HG03135 (cell line): ENCODE data around the gene NEDD1.

Experiments
- ATAC-seq: cut with Tn5 transposase; IDR thresholded peaks from one replicate; pipeline ENCODE4 v1.9.1; 2021; ENCODE audit warnings: mild to moderate bottlenecking, moderate library complexity; ENCODE audit not compliant: unreplicated experiment

The NEDD1 gene, protein sequence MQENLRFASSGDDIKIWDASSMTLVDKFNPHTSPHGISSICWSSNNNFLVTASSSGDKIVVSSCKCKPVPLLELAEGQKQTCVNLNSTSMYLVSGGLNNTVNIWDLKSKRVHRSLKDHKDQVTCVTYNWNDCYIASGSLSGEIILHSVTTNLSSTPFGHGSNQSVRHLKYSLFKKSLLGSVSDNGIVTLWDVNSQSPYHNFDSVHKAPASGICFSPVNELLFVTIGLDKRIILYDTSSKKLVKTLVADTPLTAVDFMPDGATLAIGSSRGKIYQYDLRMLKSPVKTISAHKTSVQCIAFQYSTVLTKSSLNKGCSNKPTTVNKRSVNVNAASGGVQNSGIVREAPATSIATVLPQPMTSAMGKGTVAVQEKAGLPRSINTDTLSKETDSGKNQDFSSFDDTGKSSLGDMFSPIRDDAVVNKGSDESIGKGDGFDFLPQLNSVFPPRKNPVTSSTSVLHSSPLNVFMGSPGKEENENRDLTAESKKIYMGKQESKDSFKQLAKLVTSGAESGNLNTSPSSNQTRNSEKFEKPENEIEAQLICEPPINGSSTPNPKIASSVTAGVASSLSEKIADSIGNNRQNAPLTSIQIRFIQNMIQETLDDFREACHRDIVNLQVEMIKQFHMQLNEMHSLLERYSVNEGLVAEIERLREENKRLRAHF

DNA sequence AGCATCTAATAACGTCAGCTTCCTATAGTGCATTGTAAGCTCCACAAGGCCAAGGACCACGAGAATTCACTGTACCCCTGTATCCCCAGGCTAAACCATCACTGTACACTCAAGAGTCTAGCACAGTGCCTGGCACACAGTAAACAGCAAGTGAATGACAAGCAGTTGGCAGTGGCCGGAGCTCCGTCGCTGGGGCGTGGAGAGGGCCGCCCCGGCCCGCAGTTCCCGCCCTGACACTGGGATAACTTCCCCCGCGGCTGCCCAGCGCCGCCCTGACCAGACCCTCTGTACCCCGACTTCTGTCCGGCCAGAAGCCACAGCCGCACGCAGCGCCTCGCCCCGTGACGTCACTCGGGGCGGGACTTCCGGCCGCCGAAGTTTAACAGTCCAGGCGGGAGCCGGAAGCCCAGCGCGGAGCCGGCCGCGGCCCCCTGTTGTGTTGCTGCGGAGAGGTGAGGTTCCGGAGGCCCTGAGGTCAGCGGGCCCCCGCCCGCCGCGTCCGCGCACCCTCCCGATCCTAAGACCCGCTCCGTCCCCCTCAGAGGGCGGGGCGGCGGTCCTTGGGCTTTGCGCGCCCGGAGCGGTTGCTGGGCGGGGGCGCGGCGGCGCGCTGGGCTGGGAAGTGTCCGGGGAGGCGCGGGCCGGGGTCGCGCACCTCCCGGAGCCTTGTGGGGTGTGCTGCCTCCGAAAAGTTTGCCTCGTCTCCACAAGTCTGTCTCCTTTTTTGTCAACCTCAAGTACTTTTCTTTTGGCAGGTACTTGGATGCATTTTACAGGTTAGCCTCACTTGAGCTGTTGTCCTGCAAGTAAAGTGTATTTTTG lies at the start of gene NEDD1:
TSS of gene NEDD1 (plus strand) at position 409 of the 822 bp plus-strand sequence. CDS start 2,503 bp downstream, outside the sequence.
- peak; percentile 91 for ATAC-seq

DNA sequence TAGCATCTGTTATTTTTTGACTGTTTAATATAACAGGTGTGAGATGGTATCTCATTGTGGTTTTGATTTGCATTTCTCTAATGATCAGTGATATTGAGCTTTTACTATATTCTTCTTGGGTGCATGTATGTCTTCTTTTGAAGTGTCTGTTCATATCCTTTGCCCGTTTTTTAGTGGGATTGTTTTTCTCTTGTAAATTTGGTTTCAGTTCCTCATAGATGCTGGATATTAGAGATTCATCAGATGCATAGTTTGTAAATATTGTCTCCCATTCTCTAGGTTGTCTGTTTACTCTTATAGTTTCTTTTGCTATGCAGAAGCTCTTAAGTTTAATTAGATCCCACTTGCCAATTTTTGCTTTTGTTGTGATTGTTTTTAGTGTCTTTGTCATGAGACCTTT lies 48.9 kb upstream of the NEDD1 start:
- ATAC-seq = no peak

DNA sequence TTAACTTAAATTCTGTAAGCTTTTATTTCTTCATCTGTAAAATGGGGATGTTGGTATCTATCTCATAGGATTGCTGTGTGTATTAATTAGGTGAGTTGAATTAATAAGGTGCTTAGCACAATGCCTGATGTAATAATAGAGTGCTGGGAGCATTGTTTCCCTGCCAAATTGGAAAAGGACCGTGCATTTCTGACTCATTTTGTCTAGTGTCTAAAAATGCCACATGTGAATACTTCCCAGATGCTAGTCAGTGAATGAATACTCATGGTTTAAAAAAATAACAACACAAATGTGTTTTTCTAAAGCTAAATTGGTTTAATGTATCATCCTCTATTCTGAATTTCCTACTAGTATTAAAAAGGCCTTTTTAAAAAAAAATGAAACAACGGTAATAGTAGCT lies 45.4 kb upstream of the NEDD1 start:
- ATAC-seq = no peak

DNA sequence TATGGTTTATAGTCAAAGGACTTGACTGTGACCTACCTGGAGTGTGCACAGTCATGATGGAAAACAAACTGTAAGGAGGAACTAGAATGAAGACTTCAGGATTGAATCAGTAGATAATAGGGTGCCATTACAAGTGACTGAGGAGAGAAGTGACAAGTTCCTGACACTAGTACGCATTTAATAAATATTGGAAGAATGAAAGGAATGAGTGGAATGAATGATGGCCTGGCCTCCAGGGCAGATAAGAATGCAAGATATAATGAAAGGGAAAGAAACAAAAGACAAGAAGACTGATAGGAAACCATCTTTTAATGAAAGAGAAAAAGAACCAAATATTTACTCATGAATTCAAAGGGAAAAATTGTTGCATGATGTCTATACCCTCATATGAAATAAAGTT lies 44.7 kb upstream of the NEDD1 start:
- ATAC-seq = no peak

DNA sequence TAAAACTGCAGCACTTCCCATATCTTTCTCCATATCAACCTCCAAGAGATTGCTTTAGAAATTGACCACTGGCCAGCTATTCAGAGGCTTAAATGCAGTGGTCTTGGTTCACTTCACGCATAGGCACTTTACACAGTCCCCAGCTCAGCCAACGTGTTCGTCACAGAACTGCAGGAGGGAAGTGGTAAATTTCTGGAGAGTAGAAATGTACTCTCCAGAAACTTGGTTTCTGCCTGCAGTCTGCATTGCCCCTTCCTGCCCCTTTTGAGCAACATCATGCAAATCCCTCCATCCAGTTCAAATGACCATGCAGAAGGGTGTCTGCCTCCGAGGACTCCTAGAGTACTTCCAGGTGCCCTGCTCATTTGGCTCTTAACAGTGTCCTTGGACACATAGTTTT lies 42.7 kb upstream of the NEDD1 start:
- no peak for ATAC-seq

DNA sequence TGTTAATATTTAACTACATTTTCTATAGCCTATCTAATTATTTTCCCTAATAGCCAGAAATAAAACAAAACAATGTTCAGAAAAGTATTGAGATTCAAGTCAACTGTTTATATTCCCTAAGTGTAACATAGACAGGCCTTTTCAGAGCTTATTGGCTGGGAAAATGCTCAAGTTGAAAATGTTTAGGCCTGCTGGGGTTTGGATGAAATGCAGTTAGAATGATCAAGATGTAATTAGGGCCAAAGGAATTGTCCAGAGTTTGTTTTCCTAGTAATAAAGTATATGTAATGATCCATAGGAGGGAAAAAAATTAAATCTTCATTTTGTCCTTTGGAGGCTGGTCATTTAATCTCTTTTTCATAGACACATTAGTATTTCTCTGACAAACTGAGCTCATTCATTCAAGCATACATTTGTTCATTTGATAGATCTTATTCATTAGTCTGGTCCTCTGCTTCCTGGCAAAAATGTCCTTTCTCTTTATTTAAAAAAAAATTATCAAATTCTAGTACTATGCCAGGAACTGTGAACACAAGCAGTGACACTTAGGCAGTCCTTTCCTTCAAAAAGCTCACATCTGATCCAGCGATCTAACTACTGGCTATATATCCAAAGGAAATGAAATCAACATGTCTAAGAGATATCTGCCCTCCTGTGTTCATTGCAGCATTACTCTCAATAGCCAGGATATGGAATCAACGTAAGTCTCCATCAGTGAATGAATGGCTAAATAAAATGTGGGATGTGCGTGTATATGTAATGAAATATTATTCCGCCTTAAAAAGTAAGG lies 40.1 kb upstream of the NEDD1 start:
- ATAC-seq = no peak

DNA sequence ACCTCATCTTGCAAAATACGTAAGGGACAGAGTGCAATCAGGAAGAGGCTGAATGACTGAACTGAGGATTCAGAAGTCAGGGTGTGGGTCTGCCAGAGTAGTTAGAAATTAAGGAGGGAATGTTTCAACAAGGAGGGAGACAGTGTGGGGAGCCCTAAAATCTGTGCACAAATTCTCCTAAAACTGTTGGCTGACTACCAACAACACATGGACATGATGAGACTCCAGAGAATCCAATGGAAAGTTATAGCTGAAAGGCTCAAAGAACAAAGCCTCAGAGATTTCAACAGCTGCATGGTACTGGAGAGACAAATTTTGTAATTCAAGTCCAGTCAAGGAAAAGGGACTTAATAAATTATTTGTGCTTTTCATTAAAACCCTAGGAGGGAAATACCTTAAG lies 36.1 kb upstream of the NEDD1 start:
- ATAC-seq = no peak

DNA sequence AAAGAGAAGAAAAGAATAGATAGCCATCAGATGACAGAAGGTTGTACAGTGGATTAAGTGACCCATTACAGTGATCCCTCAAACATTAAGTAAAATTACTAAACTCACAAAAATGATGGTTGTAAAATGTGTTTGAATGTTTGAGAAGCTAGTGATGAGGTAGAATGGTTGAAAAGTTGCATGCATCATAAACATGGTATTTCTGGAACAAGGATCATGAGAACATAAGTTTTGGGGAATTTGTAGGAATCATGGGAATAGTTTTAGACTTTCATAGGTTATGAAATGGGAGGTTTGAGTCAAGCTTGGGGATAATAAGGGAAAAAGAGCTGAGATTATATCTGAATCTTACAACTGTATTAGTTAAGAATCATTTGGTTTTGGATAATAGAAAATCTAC lies 34.1 kb upstream of the NEDD1 start:
- ATAC-seq = no peak

DNA sequence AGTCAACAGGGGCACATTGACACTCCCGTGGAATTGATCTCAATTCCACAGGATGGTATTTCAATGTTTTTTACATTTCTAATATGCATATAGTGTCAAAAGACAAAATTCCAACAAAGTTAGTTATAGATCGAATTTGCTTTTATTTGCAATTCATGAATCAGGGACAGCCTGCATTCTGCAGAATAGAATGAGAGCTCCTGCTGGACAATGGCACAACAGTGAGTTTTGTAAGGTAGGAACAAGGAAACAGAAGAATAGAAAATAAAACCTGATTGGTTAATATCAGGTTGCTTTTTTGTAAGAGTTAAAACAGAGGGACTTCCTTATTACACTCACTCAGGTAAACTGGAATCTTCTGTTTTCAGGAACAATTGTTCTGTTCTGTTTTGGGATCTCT lies 32.8 kb upstream of the NEDD1 start:
- no peak for ATAC-seq

DNA sequence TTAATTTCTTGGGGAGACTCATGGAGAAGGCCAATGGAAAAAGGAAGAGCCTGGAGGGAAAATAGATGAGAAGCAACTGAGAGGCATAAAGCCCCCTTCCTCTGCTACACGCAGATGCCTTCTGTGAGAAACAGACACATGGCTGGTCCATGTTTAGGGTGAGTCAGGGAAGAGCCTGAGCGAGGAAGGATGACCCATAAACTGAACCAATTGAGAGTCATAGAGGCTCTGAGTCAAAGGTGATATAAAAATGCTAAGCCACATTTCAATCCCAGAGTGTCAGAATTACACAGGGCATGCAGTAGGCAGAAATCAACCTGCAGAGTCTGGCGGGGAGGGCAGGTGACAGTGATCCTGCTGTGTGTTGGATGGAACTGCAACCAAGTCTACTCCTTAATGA lies 30.1 kb upstream of the NEDD1 start:
- no peak for ATAC-seq

DNA sequence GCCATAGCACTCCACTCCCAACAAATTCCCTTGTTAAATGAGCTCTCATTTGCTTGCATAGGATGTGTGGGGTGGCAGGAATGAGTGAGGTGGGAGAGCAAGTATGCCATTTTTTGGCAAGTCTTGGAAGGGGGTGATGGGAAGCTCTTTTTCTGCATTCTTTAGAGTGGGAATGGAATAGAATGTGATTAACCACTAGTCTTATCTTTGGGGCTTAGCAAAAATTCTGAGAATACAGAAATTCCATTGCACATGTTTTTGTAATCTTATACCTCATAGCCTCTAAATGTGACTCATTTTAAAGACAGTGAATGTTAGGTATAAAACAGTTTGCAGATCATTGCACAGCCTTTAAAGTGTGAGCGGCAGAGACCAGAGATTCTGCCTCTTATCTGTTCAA lies 28.4 kb upstream of the NEDD1 start:
- ATAC-seq = no peak

DNA sequence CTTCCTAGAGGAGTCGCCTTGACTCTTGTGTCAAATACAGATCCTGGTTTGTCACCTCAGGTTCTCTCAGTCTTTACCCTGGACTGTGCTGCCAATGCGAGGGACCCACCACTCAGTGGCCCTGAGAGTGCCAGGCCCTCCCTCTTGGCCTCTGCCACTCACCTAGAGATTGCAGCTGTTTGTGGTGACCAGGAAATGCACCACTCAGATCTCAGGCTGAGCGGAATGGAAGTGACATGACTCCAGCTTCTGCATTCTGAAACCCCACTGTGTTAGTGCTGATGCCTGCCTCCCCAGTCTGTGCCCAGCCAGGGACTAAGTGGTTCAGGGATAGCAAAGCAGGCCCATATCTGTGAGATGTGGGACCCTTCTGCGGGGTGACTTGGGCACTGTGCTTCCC lies 27.8 kb upstream of the NEDD1 start:
- ATAC-seq = no peak

DNA sequence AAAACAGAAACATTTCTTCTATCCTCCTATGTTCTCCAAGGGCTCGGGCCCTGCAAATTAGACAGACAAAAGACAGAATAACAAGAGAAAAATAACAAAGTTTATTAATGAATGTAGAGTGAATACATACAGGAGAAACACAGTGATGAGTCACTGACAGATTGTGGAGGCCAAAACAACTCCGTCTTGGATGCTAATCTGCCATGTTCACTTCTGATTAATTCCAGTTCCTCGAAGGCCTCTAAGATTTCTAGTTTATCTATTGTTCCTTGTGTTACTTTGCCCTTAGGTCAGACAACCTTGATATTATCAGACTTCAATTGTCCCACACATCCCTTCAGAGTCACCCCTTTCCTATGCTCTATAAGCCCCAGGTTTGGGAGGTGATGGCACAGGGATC lies 26.8 kb upstream of the NEDD1 start:
- no peak for ATAC-seq

DNA sequence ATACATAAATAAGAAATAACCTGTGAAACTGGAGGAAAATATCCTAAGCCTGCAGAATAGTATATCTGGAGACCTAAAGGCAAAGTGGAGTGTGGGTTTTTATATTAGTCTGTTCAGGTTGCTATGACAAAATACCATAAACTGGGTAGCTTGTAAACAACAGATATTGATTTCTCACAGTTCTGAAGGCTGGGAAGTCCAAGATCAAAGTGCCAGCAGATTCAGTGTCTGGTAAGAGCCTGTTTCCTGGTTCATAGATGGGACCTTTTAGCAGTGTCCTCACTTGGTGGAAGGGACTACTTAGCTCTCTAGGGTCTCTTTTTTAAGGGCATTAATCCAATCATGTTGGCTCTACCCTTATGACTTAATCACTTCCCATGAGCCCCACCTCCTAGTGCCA lies 25.4 kb upstream of the NEDD1 start:
- ATAC-seq = no peak

DNA sequence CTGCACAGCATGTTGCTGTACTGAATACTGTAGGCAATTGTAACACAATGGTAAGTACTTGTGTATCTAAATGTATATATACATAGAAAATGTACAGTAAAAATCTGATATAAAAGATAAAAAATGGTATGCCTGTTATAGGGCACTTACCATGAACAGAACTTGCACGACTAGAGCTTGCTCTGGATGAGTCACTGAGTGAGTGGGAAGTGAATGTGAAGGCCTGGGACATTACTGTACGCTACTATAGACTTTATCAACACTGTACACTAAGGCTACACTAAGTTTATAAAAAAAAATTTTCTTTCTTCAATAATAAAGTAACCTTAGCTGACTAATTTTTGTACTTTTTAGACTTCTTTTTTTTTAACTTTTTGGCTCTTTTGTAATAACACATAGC lies 24.2 kb upstream of the NEDD1 start:
- ATAC-seq = no peak

DNA sequence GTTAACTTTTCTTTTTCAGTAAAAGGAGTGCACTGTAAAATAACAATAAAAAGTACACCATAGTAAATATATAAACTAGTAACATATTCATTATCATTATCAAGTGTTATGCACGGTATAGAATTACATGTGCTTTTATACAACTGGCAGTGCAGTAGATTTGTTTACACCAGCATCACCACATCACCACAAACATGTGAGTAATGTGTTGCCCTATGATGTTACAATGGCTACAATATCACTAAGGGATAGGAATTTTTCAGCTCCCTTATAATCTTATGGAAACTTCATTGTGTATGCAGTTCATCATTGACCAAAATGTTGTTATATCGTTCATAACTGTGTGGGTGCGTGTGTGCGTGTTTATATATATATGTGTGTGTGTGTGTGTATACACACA lies 23.5 kb upstream of the NEDD1 start:
- ATAC-seq = no peak

DNA sequence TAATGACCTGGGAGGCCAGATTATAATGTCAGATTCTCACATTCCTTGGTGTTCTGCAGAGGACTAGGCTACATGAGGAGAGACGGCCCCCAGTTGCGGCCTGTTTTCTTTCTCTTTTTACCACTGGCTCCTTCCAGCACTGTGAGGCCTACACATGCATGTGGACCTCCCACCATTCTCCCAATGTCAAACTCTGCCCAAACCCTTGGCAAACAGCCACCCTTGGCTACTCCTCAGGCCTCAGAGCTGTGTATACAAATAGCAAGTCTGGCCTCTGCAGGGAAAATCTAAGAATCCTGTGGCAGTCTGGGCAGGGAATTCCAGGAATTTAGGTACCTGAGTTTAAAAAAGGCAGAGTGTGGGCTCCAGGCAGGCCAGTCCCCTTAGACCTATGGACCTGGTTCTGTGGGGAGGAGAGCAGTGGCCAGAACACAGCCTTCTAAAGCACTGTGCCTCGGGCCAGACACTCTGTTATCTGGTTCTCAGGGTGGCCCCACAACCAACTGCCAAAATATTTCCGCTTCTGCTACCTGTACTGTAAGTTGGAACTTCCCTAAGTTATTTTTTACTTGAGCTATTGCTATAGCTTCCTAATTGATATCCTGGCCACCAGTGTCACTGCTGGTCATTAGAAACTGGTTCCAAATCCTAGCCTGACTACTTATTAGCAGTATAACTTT lies 19.9 kb upstream of the NEDD1 start:
- ATAC-seq = no peak

DNA sequence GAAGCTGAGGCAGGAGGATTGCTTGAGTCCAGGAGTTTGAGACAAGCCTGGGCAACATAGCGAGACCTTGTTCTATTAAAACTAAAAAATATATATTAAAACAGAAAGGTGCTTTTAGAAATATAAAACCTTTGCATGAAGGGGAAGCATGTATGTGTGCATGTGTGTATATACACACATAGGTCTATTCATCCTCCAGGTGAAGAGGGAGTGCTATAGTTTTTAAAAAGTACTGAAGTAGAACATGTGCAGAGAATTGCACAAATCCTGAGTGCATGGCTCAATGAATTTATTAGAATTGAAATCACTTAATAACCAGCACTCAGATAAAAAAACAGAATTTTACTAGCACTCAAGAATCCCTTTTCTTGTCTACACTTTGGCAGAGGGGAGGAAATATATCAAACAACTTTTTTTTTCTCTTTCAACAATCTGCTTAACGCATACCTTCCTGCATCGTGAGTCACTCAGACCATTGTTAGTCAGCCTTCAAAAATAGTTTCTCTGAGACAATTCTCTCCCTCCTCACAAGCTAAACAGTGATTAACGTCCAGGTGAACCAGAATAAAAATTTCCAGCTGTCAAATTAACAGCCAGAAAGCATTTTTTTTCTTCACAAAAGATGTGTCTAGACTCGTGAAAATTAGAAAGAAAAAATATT lies 17.7 kb upstream of the NEDD1 start:
- ATAC-seq = no peak

DNA sequence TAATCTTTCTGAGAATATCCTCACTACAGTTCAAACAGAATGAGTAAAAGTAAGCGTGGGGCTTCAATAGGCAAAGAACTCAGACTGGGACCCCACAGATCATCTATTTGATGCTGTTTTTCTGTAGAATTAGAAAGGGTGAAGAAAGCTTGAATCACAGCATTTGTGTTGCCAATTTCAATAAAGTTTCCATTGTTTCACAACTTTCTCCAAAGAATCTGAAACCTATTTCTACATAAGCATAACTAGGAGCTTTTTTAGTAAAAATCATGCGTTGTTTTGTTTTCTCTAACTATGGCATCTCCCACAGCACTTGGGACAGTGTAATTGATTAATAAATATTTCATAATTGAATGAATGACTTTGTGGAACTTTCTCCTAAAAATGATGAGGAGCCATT lies 16.7 kb upstream of the NEDD1 start:
- ATAC-seq = no peak

DNA sequence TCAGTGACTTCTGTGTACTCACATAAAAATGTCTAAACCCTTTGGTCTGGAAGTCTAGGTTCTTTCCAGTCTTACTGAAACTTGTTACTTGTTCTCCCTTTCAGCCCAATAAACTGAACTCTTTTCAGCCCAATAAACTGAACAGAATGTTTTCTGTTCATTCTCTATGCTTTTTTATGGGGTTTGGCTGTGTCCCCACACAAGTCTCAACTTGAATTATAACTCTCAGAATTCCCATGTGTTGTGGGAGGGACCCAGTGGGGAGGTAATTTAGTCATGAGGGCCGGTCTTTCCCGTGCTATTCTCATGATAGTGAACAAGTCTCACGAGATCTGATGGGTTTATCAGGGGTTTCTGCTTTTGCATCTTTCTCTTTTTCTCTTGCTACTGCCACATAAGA lies 15.0 kb upstream of the NEDD1 start:
- no peak for ATAC-seq
